ENCODE data around the gene IQCF6. TPM values are rescaled to one million over a fixed set of nuclear protein-coding genes. Genes with fewer than 3 reads are reported as not detected.

Gene IQCF6
- total and polyA plus RNA-seq, 7 experiments from 2014 or later: not detected

DNA sequence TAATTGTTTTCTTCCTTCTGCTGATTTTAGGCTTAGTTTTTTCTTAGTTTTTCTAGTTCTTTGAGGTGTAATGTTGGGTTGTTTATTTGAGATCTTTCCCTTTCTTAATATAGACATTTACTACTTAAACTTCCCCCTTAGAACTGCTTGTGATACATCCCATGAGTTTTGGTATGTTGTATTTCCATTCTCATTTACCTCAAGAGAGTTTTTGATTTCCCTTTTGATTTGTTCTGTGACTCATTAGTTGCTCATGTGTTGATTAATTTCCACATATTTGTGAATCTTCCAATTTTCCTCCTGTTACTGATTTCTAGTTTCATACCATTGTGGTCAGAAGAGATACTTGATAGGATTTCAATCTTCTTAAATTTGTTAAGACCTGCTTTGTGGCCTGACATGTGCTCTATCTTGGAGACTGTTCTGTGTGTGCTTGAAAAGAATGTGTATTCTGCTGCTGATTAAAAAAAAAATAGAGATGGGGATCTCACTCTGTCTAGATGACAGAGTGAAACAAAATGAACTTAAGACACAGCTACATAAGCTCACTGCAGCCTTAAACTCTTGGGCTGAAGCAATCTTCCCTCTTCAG is 49.9 kb downstream of the IQCF6 start:
- POLR2A ChIA-PET: no interaction called here
- no peaks in the 10 kb centered on the region for H3K4me1 ChIP-seq (ENCODE audit: control insufficient read depth in 2 of 2, insufficient read depth in 2 of 2, low read length in 2 of 2)
- Mint-ChIP-seq H3K9me3 (peaks cover 0 to 3% (median 0%) of the 10 kb centered on the region in 11 donors), H3K4me3 (no peak overlapping the region), H3K36me3 (no peaks in the 10 kb centered on the region), H3K27ac (no peak overlapping the region), H3K27me3 (no peaks in the 10 kb centered on the region), H3K4me1 (peaks cover 0 to 19% (median 3%) of the 10 kb centered on the region in 7 donors)
- no peak for DNase-seq
- H3K9me3 ChIP-seq (ENCODE audit: control insufficient read depth in 2 of 3, low read length in 3 of 3): no peaks in the 10 kb centered on the region
- H3K36me3 ChIP-seq (ENCODE audit: control insufficient read depth in 2 of 3, insufficient read depth in 3 of 3, low read length in 3 of 3): no peaks in the 10 kb centered on the region
- H3K27ac ChIP-seq (ENCODE audit: low read depth, low read length): no peak overlapping the region
- no peak overlapping the region for H3K4me3 ChIP-seq (ENCODE audit: low read length)
- CTCF ChIA-PET: interaction anchor here (0.7 kb wide), 1 partner anchor 200 kb away, joined by 3 read pairs; no protein-coding TSS in a partner anchor
- no peak for ATAC-seq
- no peaks in the 10 kb centered on the region for H3K27me3 ChIP-seq (ENCODE audit: control insufficient read depth in 2 of 2, insufficient read depth in 2 of 2, low read length in 2 of 2)
- intact Hi-C loops (cut with micrococcal nuclease): no loop called here

Other genes starting within 250 kb of the IQCF6 start
- gene RAD54L2, start 240.5 kb downstream of the IQCF6 start, total RNA-seq: 10 to 100 TPM; 38.1 to 45.2 (median 40.1) TPM
- 10 to 100 TPM; 11.2 to 16.6 TPM for gene RAD54L2, start 240.5 kb downstream of the IQCF6 start, polyA plus RNA-seq
- gene TEX264, start 108.0 kb downstream of the IQCF6 start, total RNA-seq: 10 to 100 TPM; 34.4 to 65.0 (median 41.7) TPM
- 100 to 1,000 TPM in 1 of 2 donors, 10 to 100 TPM in 1; 92.9 to 115 TPM for gene TEX264, start 108.0 kb downstream of the IQCF6 start, polyA plus RNA-seq
- 1 to 10 TPM; 1.3 to 5.1 (median 3.3) TPM for gene GRM2, start 72.2 kb downstream of the IQCF6 start, total RNA-seq
- under 1 TPM in 1 of 2 donors, not detected in 1; 0.14 TPM for gene GRM2, start 72.2 kb downstream of the IQCF6 start, polyA plus RNA-seq
- not detected for gene IQCF2, start 82.4 kb upstream of the IQCF6 start, total RNA-seq
- gene IQCF2, start 82.4 kb upstream of the IQCF6 start, polyA plus RNA-seq: not detected
- not detected for gene IQCF5, start 96.4 kb upstream of the IQCF6 start, total RNA-seq
- not detected for gene IQCF5, start 96.4 kb upstream of the IQCF6 start, polyA plus RNA-seq
- gene IQCF1, start 124.1 kb upstream of the IQCF6 start, total RNA-seq: not detected
- gene IQCF1, start 124.1 kb upstream of the IQCF6 start, polyA plus RNA-seq: not detected
- gene RRP9, start 162.7 kb upstream of the IQCF6 start, total RNA-seq: 10 to 100 TPM; 10.2 to 34.2 (median 16.6) TPM
- gene RRP9, start 162.7 kb upstream of the IQCF6 start, polyA plus RNA-seq: 10 to 100 TPM; 19.8 to 33.4 TPM
- 10 to 100 TPM in 3 of 5 experiments, 1 to 10 TPM in 2; 7.7 to 21.5 (median 11.2) TPM for gene PARP3, start 163.1 kb upstream of the IQCF6 start, total RNA-seq
- gene PARP3, start 163.1 kb upstream of the IQCF6 start, polyA plus RNA-seq: 1 to 10 TPM; 3.2 to 7.6 TPM
- not detected for gene GPR62, start 176.1 kb upstream of the IQCF6 start, total RNA-seq
- gene GPR62, start 176.1 kb upstream of the IQCF6 start, polyA plus RNA-seq: under 1 TPM in 1 of 2 donors, not detected in 1; 0.08 TPM
- 10 to 100 TPM; 12.1 to 21.1 (median 15.0) TPM for gene PCBP4, start 188.2 kb upstream of the IQCF6 start, total RNA-seq
- 10 to 100 TPM in 1 of 2 donors, 1 to 10 TPM in 1; 8.0 to 10.8 TPM for gene PCBP4, start 188.2 kb upstream of the IQCF6 start, polyA plus RNA-seq
- 10 to 100 TPM; 25.0 to 80.8 (median 54.5) TPM for gene ABHD14B, start 194.8 kb upstream of the IQCF6 start, total RNA-seq
- 10 to 100 TPM; 88.1 to 91.5 TPM for gene ABHD14B, start 194.8 kb upstream of the IQCF6 start, polyA plus RNA-seq
- 10 to 100 TPM in 4 of 5 experiments, 1 to 10 TPM in 1; 9.9 to 23.7 (median 14.7) TPM for gene ABHD14A, start 195.8 kb upstream of the IQCF6 start, total RNA-seq
- 10 to 100 TPM; 76.3 to 96.9 TPM for gene ABHD14A, start 195.8 kb upstream of the IQCF6 start, polyA plus RNA-seq
- 10 to 100 TPM in 4 of 5 experiments, 1 to 10 TPM in 1; 7.8 to 28.3 (median 12.0) TPM for gene ACY1, start 204.3 kb upstream of the IQCF6 start, total RNA-seq
- 10 to 100 TPM; 12.4 to 13.3 TPM for gene ACY1, start 204.3 kb upstream of the IQCF6 start, polyA plus RNA-seq
- 1,000 to 10,000 TPM; 1,152 to 1,744 (median 1,537) TPM for gene RPL29, start 216.7 kb upstream of the IQCF6 start, total RNA-seq
- gene RPL29, start 216.7 kb upstream of the IQCF6 start, polyA plus RNA-seq: 1,000 to 10,000 TPM; 1,720 to 2,133 TPM